Breast epithelium (tissue), 3 donors: ENCODE results near the gene MSN.

Source experiments
- POLR2A ChIP-seq: fragments of 450-650 bp; IDR thresholded peaks from one replicate; pipeline ENCODE4 v1.6.1; 2016; ENCODE audit warnings: antibody characterized with exemption, mild to moderate bottlenecking, moderate library complexity
- TF ChIP-seq, protein P1 (sequence below), 3 donors: fragments of 450-650 bp; IDR thresholded peaks; one replicate each; pipeline ENCODE4 v1.5.1; 2016 to 2017; ENCODE audit warnings: antibody characterized with exemption in 3 of 3, mild to moderate bottlenecking in 3 of 3, moderate library complexity in 3 of 3

DNA sequence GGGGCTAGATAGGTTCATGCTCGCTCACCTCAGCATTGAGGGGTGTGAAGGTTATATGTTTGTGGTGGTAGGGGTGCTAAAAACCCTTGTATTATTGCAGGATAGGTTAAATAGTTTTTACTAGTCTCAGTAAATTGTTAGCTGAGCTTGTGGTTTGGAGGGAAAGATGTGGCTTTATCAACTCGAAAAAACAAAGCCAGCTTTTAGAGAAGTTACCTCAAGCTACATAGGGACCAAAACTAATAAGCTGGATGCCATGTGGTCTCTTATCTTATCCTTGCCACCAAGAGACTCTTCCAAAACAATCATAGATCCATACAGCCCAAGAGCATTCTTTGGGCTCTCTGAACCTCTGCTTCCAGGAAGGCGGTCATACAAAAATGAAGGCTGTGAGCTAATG lies 29.2 kb downstream of the MSN start:
- no peak for TF ChIP-seq POLR2A
- TF ChIP-seq, protein P1, sequence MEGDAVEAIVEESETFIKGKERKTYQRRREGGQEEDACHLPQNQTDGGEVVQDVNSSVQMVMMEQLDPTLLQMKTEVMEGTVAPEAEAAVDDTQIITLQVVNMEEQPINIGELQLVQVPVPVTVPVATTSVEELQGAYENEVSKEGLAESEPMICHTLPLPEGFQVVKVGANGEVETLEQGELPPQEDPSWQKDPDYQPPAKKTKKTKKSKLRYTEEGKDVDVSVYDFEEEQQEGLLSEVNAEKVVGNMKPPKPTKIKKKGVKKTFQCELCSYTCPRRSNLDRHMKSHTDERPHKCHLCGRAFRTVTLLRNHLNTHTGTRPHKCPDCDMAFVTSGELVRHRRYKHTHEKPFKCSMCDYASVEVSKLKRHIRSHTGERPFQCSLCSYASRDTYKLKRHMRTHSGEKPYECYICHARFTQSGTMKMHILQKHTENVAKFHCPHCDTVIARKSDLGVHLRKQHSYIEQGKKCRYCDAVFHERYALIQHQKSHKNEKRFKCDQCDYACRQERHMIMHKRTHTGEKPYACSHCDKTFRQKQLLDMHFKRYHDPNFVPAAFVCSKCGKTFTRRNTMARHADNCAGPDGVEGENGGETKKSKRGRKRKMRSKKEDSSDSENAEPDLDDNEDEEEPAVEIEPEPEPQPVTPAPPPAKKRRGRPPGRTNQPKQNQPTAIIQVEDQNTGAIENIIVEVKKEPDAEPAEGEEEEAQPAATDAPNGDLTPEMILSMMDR (IDR thresholded peaks at IDR 0.05): no peak
